Keratinocyte (primary cell): ENCODE measurements around the gene KLF6. TPM values are rescaled to one million over a fixed set of nuclear protein-coding genes. Genes with fewer than 3 reads are reported as not detected.

Experiments used
- DNase-seq: peaks from one replicate; pipeline ENCODE4 v3.0.0-alpha.2; 2011; ENCODE audit warnings: low read depth, missing footprints, low spot score
- FAIRE-seq: peaks from 2 replicates; lab custom pipeline; 2011; peaks lifted over from hg19 to GRCh38; lab: Jason Lieb, UNC
- H2AFZ ChIP-seq: 2 replicates; pipeline ENCODE4 v1.6.0; 2012; ENCODE audit warnings: low read length, control low read depth, inconsistent platforms; ENCODE audit not compliant: control insufficient read depth
- H3K27ac ChIP-seq: 2 replicates; pipeline ENCODE4 v1.5.1; 2011; ENCODE audit warnings: low read length; ENCODE audit not compliant: control insufficient read depth, insufficient read depth
- H3K27me3 ChIP-seq: 3 replicates; pipeline ENCODE4 v1.6.0; 2011; ENCODE audit warnings: low read length; ENCODE audit not compliant: control insufficient read depth, insufficient read depth; ENCODE audit errors: extremely low read depth
- H3K36me3 ChIP-seq, 2 experiments: 2 replicates in 1 of 2; 3 replicates in 1 of 2; pipeline ENCODE4 v1.5.1; 2011; ENCODE audit warnings: low read length in 2 of 2, mild to moderate bottlenecking in 1 of 2; ENCODE audit not compliant: control insufficient read depth in 2 of 2, insufficient read depth in 2 of 2; ENCODE audit errors: extremely low read depth in 1 of 2
- H3K4me1 ChIP-seq: 3 replicates; pipeline ENCODE4 v1.5.1; 2011; ENCODE audit warnings: low read length; ENCODE audit not compliant: control insufficient read depth, insufficient read depth; ENCODE audit errors: extremely low read depth
- H3K4me2 ChIP-seq: 3 replicates; pipeline ENCODE4 v1.6.0; 2011; ENCODE audit warnings: low read depth, low read length; ENCODE audit not compliant: control insufficient read depth, insufficient read depth; ENCODE audit errors: extremely low read depth
- H3K4me3 ChIP-seq, 3 experiments: fragments of 200-600 bp in 1 of 3; sonication (generic) in 1 of 3; 2 replicates in 2 of 3; 3 replicates in 1 of 3; pipeline ENCODE4 v1.5.1; 2011 to 2016; ENCODE audit warnings: low read length in 3 of 3, mild to moderate bottlenecking in 3 of 3, control low read depth in 2 of 3, inconsistent platforms in 1 of 3, low read depth in 1 of 3, mixed read lengths in 1 of 3, mixed run types in 1 of 3, moderate library complexity in 1 of 3; ENCODE audit not compliant: control insufficient read depth in 2 of 3, insufficient read depth in 2 of 3; ENCODE audit errors: extremely low read depth in 1 of 3
- H3K79me2 ChIP-seq: 2 replicates; pipeline ENCODE4 v1.6.0; 2012; ENCODE audit warnings: low read length; ENCODE audit not compliant: control insufficient read depth, insufficient read depth
- H3K9ac ChIP-seq: 3 replicates; pipeline ENCODE4 v1.6.0; 2011; ENCODE audit warnings: low read length; ENCODE audit not compliant: control insufficient read depth, insufficient read depth; ENCODE audit errors: extremely low read depth
- H3K9me1 ChIP-seq: 3 replicates; pipeline ENCODE4 v1.6.0; 2011; ENCODE audit warnings: low read length; ENCODE audit not compliant: control insufficient read depth, insufficient read depth; ENCODE audit errors: extremely low read depth
- H3K9me3 ChIP-seq: 2 replicates; pipeline ENCODE4 v1.5.1; 2012; ENCODE audit warnings: low read depth, low read length; ENCODE audit not compliant: control insufficient read depth
- H4K20me1 ChIP-seq: 3 replicates; pipeline ENCODE4 v1.6.0; 2011; ENCODE audit warnings: low read length; ENCODE audit not compliant: control insufficient read depth, insufficient read depth; ENCODE audit errors: extremely low read depth
- EZH2 ChIP-seq: IDR thresholded peaks from one replicate; pipeline ENCODE4 v1.6.1; 2012; ENCODE audit warnings: inconsistent platforms, mild to moderate bottlenecking, low read length, moderate library complexity
- dilution Hi-C: fragments of 300-500 bp; cut with MboI; formaldehyde crosslinking; loops from one replicate; pipeline ENCODE4 v1.7.0; 2020; ENCODE audit warnings: low sequenced_read_pairs; ENCODE audit not compliant: extremely low pct_ligation_motif_present
- polyA plus RNA-seq, 5 experiments: library from polyadenylated mRNA; depleted of rRNA in 3 of 5; stranded (reverse) in 3 of 5; stranded (forward) in 1 of 5; unstranded in 1 of 5; fragments of >200 nt; gene quantifications; 1 replicate in 1 of 5; 2 replicates in 3 of 5; 3 replicates in 1 of 5; pipeline versions ENCODE4 v1.2.1 to v1.2.3, GENCODE V29; 2011 to 2012; ENCODE audit warnings: missing spikeins in 2 of 5, low read depth in 1 of 5, low replicate concordance in 1 of 5
- TF ChIP-seq, protein P1 (sequence below), 3 experiments: IDR thresholded peaks in 1 of 3; conservative IDR thresholded peaks in 1 of 3; optimal IDR thresholded peaks in 1 of 3; 2 replicates in 2 of 3; 3 replicates in 1 of 3; pipeline versions ENCODE3 to v1.5.1; 2011; ENCODE audit warnings: low read length in 3 of 3, mild to moderate bottlenecking in 3 of 3, moderate library complexity in 2 of 3, control low read depth in 1 of 3, inconsistent platforms in 1 of 3; ENCODE audit not compliant: insufficient read depth in 2 of 3; ENCODE audit errors: extremely low read depth in 1 of 3

KLF6 gene
- polyA plus RNA-seq, 1 donor (not counting 4 experiments of a cell fraction or from before 2014, with no cell fraction given), result 250 TPM

DNA sequence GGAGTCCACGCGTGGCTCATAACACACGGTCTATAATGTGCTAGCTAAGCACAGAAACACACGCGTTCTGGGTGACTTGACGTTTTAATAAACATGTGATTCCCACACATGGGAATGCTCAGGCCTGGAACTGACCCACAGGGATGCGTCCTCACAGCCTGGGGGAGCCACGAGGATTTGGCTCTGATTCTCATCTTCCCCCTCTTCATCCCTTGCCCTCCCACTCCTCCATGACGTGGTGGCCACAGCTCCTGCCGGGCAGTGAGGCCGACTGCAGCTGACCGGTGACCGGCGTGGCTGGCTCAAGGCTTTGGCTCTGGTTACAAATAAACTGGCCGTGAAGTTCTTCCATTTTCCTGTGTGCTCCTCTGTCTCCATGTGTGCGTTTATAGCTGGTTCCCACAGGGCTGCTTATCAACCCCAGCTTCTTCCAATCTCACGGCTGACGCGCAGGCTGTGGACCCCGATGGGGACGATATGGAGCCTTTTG is 40.9 kb upstream of the KLF6 start:
- Histone ChIP-seq H3K4me2 (no peak overlapping the region), H3K9me3 (no peaks in the 10 kb centered on the region), H3K27ac (peak overlapping the region; percentile 51), H3K4me1 (peaks cover 18% of the 10 kb centered on the region), H3K36me3 (no peaks in the 10 kb centered on the region), H3K9ac (no peak overlapping the region), H2AFZ (no peak overlapping the region), H4K20me1 (no peaks in the 10 kb centered on the region), H3K9me1 (no peaks in the 10 kb centered on the region), H3K79me2 (no peaks in the 10 kb centered on the region), H3K27me3 (no peaks in the 10 kb centered on the region), H3K4me3 (no peak overlapping the region)
- FAIRE-seq (no peak), DNase-seq (no peak)
- TF ChIP-seq, protein P1, sequence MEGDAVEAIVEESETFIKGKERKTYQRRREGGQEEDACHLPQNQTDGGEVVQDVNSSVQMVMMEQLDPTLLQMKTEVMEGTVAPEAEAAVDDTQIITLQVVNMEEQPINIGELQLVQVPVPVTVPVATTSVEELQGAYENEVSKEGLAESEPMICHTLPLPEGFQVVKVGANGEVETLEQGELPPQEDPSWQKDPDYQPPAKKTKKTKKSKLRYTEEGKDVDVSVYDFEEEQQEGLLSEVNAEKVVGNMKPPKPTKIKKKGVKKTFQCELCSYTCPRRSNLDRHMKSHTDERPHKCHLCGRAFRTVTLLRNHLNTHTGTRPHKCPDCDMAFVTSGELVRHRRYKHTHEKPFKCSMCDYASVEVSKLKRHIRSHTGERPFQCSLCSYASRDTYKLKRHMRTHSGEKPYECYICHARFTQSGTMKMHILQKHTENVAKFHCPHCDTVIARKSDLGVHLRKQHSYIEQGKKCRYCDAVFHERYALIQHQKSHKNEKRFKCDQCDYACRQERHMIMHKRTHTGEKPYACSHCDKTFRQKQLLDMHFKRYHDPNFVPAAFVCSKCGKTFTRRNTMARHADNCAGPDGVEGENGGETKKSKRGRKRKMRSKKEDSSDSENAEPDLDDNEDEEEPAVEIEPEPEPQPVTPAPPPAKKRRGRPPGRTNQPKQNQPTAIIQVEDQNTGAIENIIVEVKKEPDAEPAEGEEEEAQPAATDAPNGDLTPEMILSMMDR (optimal IDR thresholded peaks at IDR 0.05 in 1 of 3, IDR thresholded peaks at IDR 0.05 in 1 of 3, conservative IDR thresholded peaks at IDR 0.05 in 1 of 3; ENCODE audit: extremely low read depth in 1 of 3, insufficient read depth in 2 of 3, low read length in 3 of 3), result no peak
- no peak for TF ChIP-seq EZH2
- dilution Hi-C loops, result no loop called here

DNA sequence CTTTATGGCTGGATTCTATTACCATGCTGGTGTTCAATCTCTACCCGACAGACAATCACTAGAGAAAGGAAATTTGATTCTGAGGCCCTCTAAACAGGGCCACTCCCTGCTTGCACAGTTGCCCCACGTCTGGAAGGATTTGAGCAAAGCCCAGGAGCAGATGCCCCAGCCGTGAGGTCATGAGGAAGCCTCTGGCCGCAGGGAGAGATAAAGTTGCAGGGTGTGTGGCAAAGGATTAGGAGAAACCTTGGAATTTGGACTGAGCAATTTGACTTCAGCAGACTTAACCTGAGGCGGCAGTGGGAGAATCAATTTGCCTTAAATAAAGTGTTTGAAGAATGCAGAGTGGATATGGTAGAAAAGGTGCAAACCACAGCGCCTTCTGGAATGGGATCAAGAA is 40.2 kb upstream of the KLF6 start:
- DNase-seq, result no peak
- no peaks in the 10 kb centered on the region for H3K9me1 ChIP-seq
- no peak for TF ChIP-seq EZH2
- TF ChIP-seq, protein P1 (optimal IDR thresholded peaks at IDR 0.05 in 1 of 3, IDR thresholded peaks at IDR 0.05 in 1 of 3, conservative IDR thresholded peaks at IDR 0.05 in 1 of 3; ENCODE audit: extremely low read depth in 1 of 3, insufficient read depth in 2 of 3, low read length in 3 of 3), result no peak
- no peak overlapping the region for H3K4me3 ChIP-seq
- FAIRE-seq, result peak; percentile 23
- dilution Hi-C loops, result no loop called here
- no peak overlapping the region for H3K4me2 ChIP-seq
- no peaks in the 10 kb centered on the region for H4K20me1 ChIP-seq
- no peaks in the 10 kb centered on the region for H3K9me3 ChIP-seq
- no peaks in the 10 kb centered on the region for H3K36me3 ChIP-seq
- H3K27ac ChIP-seq, result peak overlapping the region; percentile 51
- H2AFZ ChIP-seq, result no peak overlapping the region
- H3K79me2 ChIP-seq, result no peaks in the 10 kb centered on the region
- no peaks in the 10 kb centered on the region for H3K27me3 ChIP-seq
- H3K9ac ChIP-seq, result no peak overlapping the region
- H3K4me1 ChIP-seq, result peaks cover 18% of the 10 kb centered on the region
